A549 (cell line): Measurements from ENCODE around the gene LRRC74A. TPM values are rescaled to one million over a fixed set of nuclear protein-coding genes. Genes with fewer than 3 reads are reported as not detected.

Source experiments
- ATAC-seq, 2 experiments: fragments of 200-7000 bp in 1 of 2; fragments of >200 bp in 1 of 2; cut with Nextera tagmentation in 1 of 2; cut with Tn5 transposase in 1 of 2; 3 replicates each; pipeline versions ENCODE4 v1.8.0 to v1.9.1; 2018 to 2020; ENCODE audit warnings: mild to moderate bottlenecking in 1 of 2, moderate library complexity in 1 of 2
- CTCF ChIA-PET: fragments of 300-600 bp; sonication (Branson Sonifier 250); formaldehyde crosslinking; extraction: SDS; loops from one replicate; lab custom pipeline; 2021; ENCODE audit warnings: antibody characterized with exemption, inconsistent platforms; lab: Yijun Ruan, JAX
- POLR2A ChIA-PET: fragments of 350-600 bp; formaldehyde crosslinking; extraction: SDS; loops from one replicate; lab custom pipeline; 2021; ENCODE audit warnings: antibody characterized with exemption, inconsistent platforms; lab: Yijun Ruan, JAX
- DNase-seq, 2 experiments: peaks; one replicate each; pipeline versions ENCODE4 v3.0.0 to v3.0.0-alpha.2; 2011 to 2016; ENCODE audit warnings: low read depth in 1 of 2, low spot score in 1 of 2
- FAIRE-seq: peaks from 2 replicates; lab custom pipeline; 2011; peaks lifted over from hg19 to GRCh38; lab: Jason Lieb, UNC
- H3K27ac ChIP-seq, 2 experiments: fragments of >200 bp; sonication (Bioruptor Twin); formaldehyde crosslinking; 3 replicates each; pipeline ENCODE4 v1.5.1; 2016 to 2017
- H3K4me1 ChIP-seq: fragments of >200 bp; sonication (Bioruptor Twin); formaldehyde crosslinking; 3 replicates; pipeline ENCODE4 v1.6.1; 2016
- H3K4me2 ChIP-seq: fragments of >200 bp; sonication (Bioruptor Twin); formaldehyde crosslinking; 3 replicates; pipeline ENCODE4 v1.6.1; 2016
- H3K4me3 ChIP-seq: fragments of >200 bp; sonication (Bioruptor Twin); formaldehyde crosslinking; 3 replicates; pipeline ENCODE4 v1.5.1; 2016
- H3K9me3 ChIP-seq: fragments of >200 bp; sonication (Bioruptor Twin); formaldehyde crosslinking; 3 replicates; pipeline ENCODE4 v1.6.1; 2016
- CBX2 ChIP-seq: fragments of 200-600 bp; sonication (generic); IDR thresholded peaks from 2 replicates; pipeline ENCODE4 v1.6.1; 2016; ENCODE audit warnings: low read depth, mild to moderate bottlenecking, borderline replicate concordance
- CHD4 ChIP-seq: fragments of 200-600 bp; sonication (generic); IDR thresholded peaks from 2 replicates; pipeline ENCODE4 v1.6.1; 2016; ENCODE audit warnings: antibody characterized with exemption, mild to moderate bottlenecking, borderline replicate concordance
- EHMT2 ChIP-seq: fragments of 200-600 bp; sonication (generic); IDR thresholded peaks from 2 replicates; pipeline ENCODE4 v1.6.1; 2016; ENCODE audit warnings: antibody characterized with exemption, low read depth, mild to moderate bottlenecking, moderate library complexity
- HDAC2 ChIP-seq: fragments of 200-600 bp; sonication (generic); IDR thresholded peaks from 2 replicates; pipeline ENCODE4 v1.6.1; 2016
- HEYL ChIP-seq: fragments of 250-450 bp; sonication (Bioruptor Pico); IDR thresholded peaks from 2 replicates; pipeline ENCODE4 v1.8.0; 2021; ENCODE audit warnings: mild to moderate bottlenecking, moderate library complexity
- HOXB13 ChIP-seq: fragments of 250-450 bp; sonication (Bioruptor Pico); IDR thresholded peaks from 2 replicates; pipeline ENCODE4 v1.5.0; 2020; ENCODE audit warnings: low read depth, mild to moderate bottlenecking, moderate library complexity
- HOXB5 ChIP-seq: fragments of 250-450 bp; sonication (Bioruptor Pico); IDR thresholded peaks from 2 replicates; pipeline ENCODE4 v1.5.0; 2020; ENCODE audit warnings: mild to moderate bottlenecking, moderate library complexity
- MAZ ChIP-seq: fragments of 150-350 bp; IDR thresholded peaks from 2 replicates; pipeline ENCODE4 v1.6.1; 2014; ENCODE audit warnings: antibody characterized with exemption, low read depth, low read length, borderline replicate concordance
- NPAS2 ChIP-seq: fragments of 250-450 bp; sonication (Bioruptor Pico); IDR thresholded peaks from 2 replicates; pipeline ENCODE4 v1.8.0; 2022; ENCODE audit warnings: mild to moderate bottlenecking, moderate library complexity, borderline replicate concordance
- NR3C1 ChIP-seq: fragments of >200 bp; sonication (Bioruptor Twin); formaldehyde crosslinking; IDR thresholded peaks from 3 replicates; pipeline ENCODE4 v1.6.1; 2017
- PHF8 ChIP-seq: fragments of 200-600 bp; sonication (generic); IDR thresholded peaks from 2 replicates; pipeline ENCODE4 v1.6.1; 2016; ENCODE audit warnings: low read depth, mild to moderate bottlenecking, antibody characterized with exemption, moderate library complexity, borderline replicate concordance
- RAD21 ChIP-seq, 2 experiments: fragments of >200 bp in 1 of 2; sonication (Bioruptor Twin) in 1 of 2; formaldehyde crosslinking in 1 of 2; IDR thresholded peaks in 1 of 2; conservative IDR thresholded peaks in 1 of 2; 2 replicates in 1 of 2; 3 replicates in 1 of 2; pipeline ENCODE4 v1.6.1; 2012 to 2018; ENCODE audit warnings: inconsistent platforms in 1 of 2
- RARB ChIP-seq: fragments of 250-450 bp; sonication (Bioruptor Pico); IDR thresholded peaks from 2 replicates; pipeline ENCODE4 v1.8.0; 2021; ENCODE audit warnings: mild to moderate bottlenecking, moderate library complexity
- SMC3 ChIP-seq: fragments of >200 bp; sonication (Bioruptor Twin); formaldehyde crosslinking; IDR thresholded peaks from 3 replicates; pipeline ENCODE4 v1.6.1; 2018; ENCODE audit warnings: inconsistent platforms
- SREBF2 ChIP-seq: fragments of 450-650 bp; IDR thresholded peaks from 2 replicates; pipeline ENCODE4 v1.6.1; 2014; ENCODE audit warnings: mild to moderate bottlenecking, moderate library complexity
- TP53 ChIP-seq: fragments of 250-450 bp; sonication (Bioruptor Pico); IDR thresholded peaks from 2 replicates; pipeline ENCODE4 v1.5.0; 2021; ENCODE audit warnings: mild to moderate bottlenecking, moderate library complexity
- WGBS: methylation state at CpG from one replicate; pipeline ENCODE4 v1.1.6; 2017; ENCODE audit errors: missing lambda C conversion rate; 5-methylcytosine and 5-hydroxymethylcytosine counted together
- polyA plus RNA-seq, 4 experiments: library from polyadenylated mRNA; depleted of rRNA in 3 of 4; stranded (reverse); fragments of >200 nt; fragmentation: RNase III in 1 of 4; extraction: RNeasy Plus Mini Kit Qiagen cat#74134 plus additional on column Dnase treatment in 1 of 4; gene quantifications; 2 replicates in 3 of 4; 3 replicates in 1 of 4; pipeline ENCODE4 v1.2.3, GENCODE V29; 2011 to 2017
- TF ChIP-seq, protein P1 (sequence below): fragments of >200 bp; sonication (Bioruptor Twin); formaldehyde crosslinking; IDR thresholded peaks from 3 replicates; pipeline ENCODE4 v1.5.1; 2016
- TF ChIP-seq, protein P2 (sequence below): fragments of 200-600 bp; sonication (generic); IDR thresholded peaks from 2 replicates; pipeline ENCODE4 v1.6.1; 2016; ENCODE audit warnings: antibody characterized with exemption, mild to moderate bottlenecking, moderate library complexity
- TF ChIP-seq, protein P3 (sequence below): IDR thresholded peaks from 2 replicates; pipeline ENCODE4 v1.6.1; 2012
- TF ChIP-seq, protein P4 (sequence below): fragments of 250-450 bp; sonication (Bioruptor Pico); IDR thresholded peaks from 2 replicates; pipeline ENCODE4 v1.5.0; 2020; ENCODE audit warnings: low read depth, mild to moderate bottlenecking, moderate library complexity
- TF ChIP-seq, protein P5 (sequence below): fragments of 150-350 bp; IDR thresholded peaks from 2 replicates; pipeline ENCODE4 v1.6.1; 2014; ENCODE audit warnings: low read depth, mild to moderate bottlenecking, low read length

The LRRC74A gene
- polyA plus RNA-seq, 2 of the 4 experiments (the other 2 are of a cell fraction): not detected

DNA sequence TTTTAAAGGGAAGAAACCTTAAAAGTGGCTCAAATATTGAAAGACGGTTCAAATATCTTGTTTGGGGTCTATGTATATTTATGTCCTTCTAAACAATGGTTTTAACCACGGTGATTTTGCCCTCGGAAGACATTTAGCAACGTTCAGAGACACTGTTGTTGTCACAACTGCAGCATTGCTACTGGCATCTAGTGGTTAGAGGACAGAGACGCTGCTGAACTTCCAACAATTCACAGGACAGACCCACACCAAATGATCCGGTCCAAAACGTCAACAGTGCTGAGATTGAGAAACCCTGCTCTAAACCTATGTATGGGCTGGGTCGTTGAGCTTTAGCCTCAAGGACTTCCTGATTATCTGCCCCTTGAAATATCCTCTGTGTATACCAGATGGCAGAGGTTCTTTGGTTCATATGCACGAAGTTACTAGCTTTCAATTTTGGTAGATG is 15.2 kb upstream of the LRRC74A start:
- Histone ChIP-seq H3K4me3 (peak overlapping the region; percentile 70; the same call in 2 of the 3 replicates), H3K27ac (no peak overlapping the region), H3K4me1 (peaks cover 11% of the 10 kb centered on the region; the same call in 2 of the 3 replicates)
- POLR2A ChIA-PET: interaction anchor here (0.7 kb wide), 1 partner anchor 41 kb away, joined by 3 read pairs; no protein-coding TSS in a partner anchor
- peak; percentile 37 to 38 for DNase-seq
- peak; percentile 35 to 60; a peak in 3 of 6 replicates for ATAC-seq
- TF ChIP-seq RAD21 (conservative IDR thresholded peaks at IDR 0.05 in 1 of 2, IDR thresholded peaks at IDR 0.05 in 1 of 2): peak; percentile 31 to 41; a peak in 4 of 5 replicates
- no peak for TF ChIP-seq NPAS2 (CRISPR knock-in tag)
- no peak for TF ChIP-seq CBX2
- TF ChIP-seq, protein P1, sequence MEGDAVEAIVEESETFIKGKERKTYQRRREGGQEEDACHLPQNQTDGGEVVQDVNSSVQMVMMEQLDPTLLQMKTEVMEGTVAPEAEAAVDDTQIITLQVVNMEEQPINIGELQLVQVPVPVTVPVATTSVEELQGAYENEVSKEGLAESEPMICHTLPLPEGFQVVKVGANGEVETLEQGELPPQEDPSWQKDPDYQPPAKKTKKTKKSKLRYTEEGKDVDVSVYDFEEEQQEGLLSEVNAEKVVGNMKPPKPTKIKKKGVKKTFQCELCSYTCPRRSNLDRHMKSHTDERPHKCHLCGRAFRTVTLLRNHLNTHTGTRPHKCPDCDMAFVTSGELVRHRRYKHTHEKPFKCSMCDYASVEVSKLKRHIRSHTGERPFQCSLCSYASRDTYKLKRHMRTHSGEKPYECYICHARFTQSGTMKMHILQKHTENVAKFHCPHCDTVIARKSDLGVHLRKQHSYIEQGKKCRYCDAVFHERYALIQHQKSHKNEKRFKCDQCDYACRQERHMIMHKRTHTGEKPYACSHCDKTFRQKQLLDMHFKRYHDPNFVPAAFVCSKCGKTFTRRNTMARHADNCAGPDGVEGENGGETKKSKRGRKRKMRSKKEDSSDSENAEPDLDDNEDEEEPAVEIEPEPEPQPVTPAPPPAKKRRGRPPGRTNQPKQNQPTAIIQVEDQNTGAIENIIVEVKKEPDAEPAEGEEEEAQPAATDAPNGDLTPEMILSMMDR: peak; percentile 49
- no peak for TF ChIP-seq HDAC2
- TF ChIP-seq SMC3: peak; percentile 31; the same call in 2 of the 3 replicates
- TF ChIP-seq CHD4: no peak
- TF ChIP-seq, all 56 proteins: peak for 3
- Histone ChIP-seq H3K9me3 (no peaks in the 10 kb centered on the region), H3K4me2 (peak overlapping the region; percentile 88)
- no peak for FAIRE-seq
- WGBS: 10% methylated on average over 9 of the region's 9 CpGs
- CTCF ChIA-PET: interaction anchor here (0.8 to 4.2 kb wide), 16 partner anchors 7 to 314 kb away, joined by 3 to 32 read pairs (median 4); partner anchors contain the start of gene LRRC74A

DNA sequence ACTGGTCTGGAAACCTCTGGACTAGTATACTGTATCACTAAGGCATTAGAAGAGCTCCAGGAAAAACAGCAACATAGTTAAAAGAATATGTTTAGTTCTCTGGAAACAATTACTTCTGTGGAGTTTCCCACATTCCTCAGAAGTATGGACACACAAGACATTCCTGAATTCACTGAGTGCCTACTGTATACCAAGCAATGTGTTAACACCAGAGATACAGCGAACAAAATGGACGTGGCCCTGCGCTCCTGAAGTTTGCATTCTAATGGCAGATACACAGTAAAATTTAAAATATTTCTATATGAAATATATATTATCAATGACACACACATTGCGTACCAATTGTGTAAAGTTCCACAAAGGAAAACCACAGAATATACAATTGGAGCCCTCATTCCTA is 14.6 kb upstream of the LRRC74A start:
- TF ChIP-seq, protein P2, sequence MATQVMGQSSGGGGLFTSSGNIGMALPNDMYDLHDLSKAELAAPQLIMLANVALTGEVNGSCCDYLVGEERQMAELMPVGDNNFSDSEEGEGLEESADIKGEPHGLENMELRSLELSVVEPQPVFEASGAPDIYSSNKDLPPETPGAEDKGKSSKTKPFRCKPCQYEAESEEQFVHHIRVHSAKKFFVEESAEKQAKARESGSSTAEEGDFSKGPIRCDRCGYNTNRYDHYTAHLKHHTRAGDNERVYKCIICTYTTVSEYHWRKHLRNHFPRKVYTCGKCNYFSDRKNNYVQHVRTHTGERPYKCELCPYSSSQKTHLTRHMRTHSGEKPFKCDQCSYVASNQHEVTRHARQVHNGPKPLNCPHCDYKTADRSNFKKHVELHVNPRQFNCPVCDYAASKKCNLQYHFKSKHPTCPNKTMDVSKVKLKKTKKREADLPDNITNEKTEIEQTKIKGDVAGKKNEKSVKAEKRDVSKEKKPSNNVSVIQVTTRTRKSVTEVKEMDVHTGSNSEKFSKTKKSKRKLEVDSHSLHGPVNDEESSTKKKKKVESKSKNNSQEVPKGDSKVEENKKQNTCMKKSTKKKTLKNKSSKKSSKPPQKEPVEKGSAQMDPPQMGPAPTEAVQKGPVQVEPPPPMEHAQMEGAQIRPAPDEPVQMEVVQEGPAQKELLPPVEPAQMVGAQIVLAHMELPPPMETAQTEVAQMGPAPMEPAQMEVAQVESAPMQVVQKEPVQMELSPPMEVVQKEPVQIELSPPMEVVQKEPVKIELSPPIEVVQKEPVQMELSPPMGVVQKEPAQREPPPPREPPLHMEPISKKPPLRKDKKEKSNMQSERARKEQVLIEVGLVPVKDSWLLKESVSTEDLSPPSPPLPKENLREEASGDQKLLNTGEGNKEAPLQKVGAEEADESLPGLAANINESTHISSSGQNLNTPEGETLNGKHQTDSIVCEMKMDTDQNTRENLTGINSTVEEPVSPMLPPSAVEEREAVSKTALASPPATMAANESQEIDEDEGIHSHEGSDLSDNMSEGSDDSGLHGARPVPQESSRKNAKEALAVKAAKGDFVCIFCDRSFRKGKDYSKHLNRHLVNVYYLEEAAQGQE: no peak
- TF ChIP-seq, all 56 proteins: peak for 0
- ATAC-seq (no peak), FAIRE-seq (no peak), DNase-seq (no peak)
- CTCF ChIA-PET: interaction anchor here (0.5 to 4.2 kb wide), 14 partner anchors 8 to 393 kb away, joined by 3 to 32 read pairs (median 4); partner anchors contain the start of gene LRRC74A
- POLR2A ChIA-PET: interaction anchor here (0.7 to 1.8 kb wide), 3 partner anchors 42 to 1195 kb away, joined by 3 to 6 read pairs (median 3); no protein-coding TSS in a partner anchor
- Histone ChIP-seq H3K9me3 (no peaks in the 10 kb centered on the region), H3K4me2 (peak overlapping the region; percentile 88), H3K4me3 (peak overlapping the region; percentile 70), H3K4me1 (peaks cover 11% of the 10 kb centered on the region; the same call in 2 of the 3 replicates), H3K27ac (peak overlapping the region in 1 of 2 experiments; percentile 96; a peak in 3 of 6 replicates)
- 86% methylated on average over 4 of the region's 4 CpGs for WGBS

DNA sequence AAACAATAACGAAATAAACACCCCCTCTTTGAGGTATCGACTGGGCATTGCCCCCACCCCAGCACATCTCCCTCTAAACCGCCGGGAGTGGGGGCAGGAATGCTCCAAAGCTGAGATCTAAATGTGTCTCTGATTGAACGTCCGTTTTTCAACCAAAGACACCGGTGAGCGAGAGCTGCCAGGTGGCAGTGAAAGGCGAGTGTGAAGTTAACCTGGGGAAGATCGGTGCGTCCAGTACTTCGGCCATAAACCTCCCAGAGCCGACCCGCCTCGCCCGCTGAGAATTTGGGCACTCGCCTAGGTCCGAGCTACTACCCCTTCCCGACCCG is 14.2 kb upstream of the LRRC74A start:
- ChIA-PET POLR2A (interaction anchor here (1.2 to 1.8 kb wide), 2 partner anchors 27 to 101 kb away, joined by 5 to 6 read pairs; no protein-coding TSS in a partner anchor), CTCF (interaction anchor here (0.5 to 4.2 kb wide), 11 partner anchors 9 to 394 kb away, joined by 3 to 32 read pairs (median 4); no protein-coding TSS in a partner anchor)
- Histone ChIP-seq H3K9me3 (no peaks in the 10 kb centered on the region), H3K4me2 (peak overlapping the region; percentile 88), H3K27ac (peak overlapping the region; percentile 82 to 96), H3K4me3 (peak overlapping the region; percentile 70), H3K4me1 (peaks cover 11% of the 10 kb centered on the region; the same call in 2 of the 3 replicates)
- DNase-seq: peak in 1 of 2 experiments; percentile 28
- 2% methylated on average over 14 of the region's 20 CpGs for WGBS
- TF ChIP-seq HEYL (CRISPR knock-in tag) (no peak), RARB (CRISPR knock-in tag) (no peak), HOXB13 (CRISPR knock-in tag) (no peak), SMC3 (no peak), SREBF2 (no peak), MAZ (no peak), NPAS2 (CRISPR knock-in tag) (no peak), TP53 (CRISPR knock-in tag) (no peak), HOXB5 (CRISPR knock-in tag) (no peak), EHMT2 (no peak), NR3C1 (no peak), PHF8 (no peak)
- TF ChIP-seq, protein P3, sequence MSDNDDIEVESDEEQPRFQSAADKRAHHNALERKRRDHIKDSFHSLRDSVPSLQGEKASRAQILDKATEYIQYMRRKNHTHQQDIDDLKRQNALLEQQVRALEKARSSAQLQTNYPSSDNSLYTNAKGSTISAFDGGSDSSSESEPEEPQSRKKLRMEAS: no peak
- TF ChIP-seq, protein P4, sequence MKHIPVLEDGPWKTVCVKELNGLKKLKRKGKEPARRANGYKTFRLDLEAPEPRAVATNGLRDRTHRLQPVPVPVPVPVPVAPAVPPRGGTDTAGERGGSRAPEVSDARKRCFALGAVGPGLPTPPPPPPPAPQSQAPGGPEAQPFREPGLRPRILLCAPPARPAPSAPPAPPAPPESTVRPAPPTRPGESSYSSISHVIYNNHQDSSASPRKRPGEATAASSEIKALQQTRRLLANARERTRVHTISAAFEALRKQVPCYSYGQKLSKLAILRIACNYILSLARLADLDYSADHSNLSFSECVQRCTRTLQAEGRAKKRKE (CRISPR knock-in tag): no peak
- TF ChIP-seq, protein P5, sequence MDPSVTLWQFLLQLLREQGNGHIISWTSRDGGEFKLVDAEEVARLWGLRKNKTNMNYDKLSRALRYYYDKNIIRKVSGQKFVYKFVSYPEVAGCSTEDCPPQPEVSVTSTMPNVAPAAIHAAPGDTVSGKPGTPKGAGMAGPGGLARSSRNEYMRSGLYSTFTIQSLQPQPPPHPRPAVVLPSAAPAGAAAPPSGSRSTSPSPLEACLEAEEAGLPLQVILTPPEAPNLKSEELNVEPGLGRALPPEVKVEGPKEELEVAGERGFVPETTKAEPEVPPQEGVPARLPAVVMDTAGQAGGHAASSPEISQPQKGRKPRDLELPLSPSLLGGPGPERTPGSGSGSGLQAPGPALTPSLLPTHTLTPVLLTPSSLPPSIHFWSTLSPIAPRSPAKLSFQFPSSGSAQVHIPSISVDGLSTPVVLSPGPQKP: no peak
- ATAC-seq: peak; percentile 20 to 52; a peak in 5 of 6 replicates
- FAIRE-seq: no peak
